HCT116 (cell line): ENCODE measurements around the gene DOK5.

ENCODE experiments used
- POLR2AphosphoS5 ChIP-seq: IDR thresholded peaks from 2 replicates; pipeline ENCODE4 v1.6.1; 2011; ENCODE audit warnings: mild to moderate bottlenecking, low read depth, low read length, moderate library complexity
- TF ChIP-seq, protein P1 (sequence below), 3 experiments: fragments of 200-600 bp in 1 of 3; sonication (generic) in 1 of 3; IDR thresholded peaks in 2 of 3; conservative IDR thresholded peaks in 1 of 3; 2 replicates each; pipeline ENCODE4 v1.5.1; 2012 to 2017; ENCODE audit warnings: low read depth in 2 of 3, low read length in 2 of 3, antibody characterized with exemption in 1 of 3, borderline replicate concordance in 1 of 3, control low read depth in 1 of 3, mild to moderate bottlenecking in 1 of 3, mixed read lengths in 1 of 3, mixed run types in 1 of 3, moderate library complexity in 1 of 3; ENCODE audit not compliant: insufficient read depth in 1 of 3

DNA sequence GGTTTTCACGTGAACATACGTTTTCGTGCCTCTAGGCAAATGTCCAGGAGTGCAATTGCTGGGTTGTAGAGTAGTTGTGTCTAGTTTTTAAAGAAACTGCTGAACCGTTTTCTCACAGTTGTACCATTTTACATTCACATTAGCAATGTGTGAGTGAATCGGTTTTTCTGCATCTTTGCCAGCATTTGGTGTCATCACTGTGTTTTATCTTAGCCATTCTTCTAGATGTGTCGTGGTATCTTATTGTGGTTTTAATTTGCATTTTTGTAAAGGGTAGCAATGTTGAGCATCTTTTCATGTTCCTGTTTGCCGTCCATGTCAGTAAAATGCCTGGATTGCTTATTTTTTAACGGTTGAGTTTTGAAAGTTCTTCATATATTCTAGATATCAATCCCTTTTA lies 10.2 kb downstream of the DOK5 start:
- TF ChIP-seq, protein P1, sequence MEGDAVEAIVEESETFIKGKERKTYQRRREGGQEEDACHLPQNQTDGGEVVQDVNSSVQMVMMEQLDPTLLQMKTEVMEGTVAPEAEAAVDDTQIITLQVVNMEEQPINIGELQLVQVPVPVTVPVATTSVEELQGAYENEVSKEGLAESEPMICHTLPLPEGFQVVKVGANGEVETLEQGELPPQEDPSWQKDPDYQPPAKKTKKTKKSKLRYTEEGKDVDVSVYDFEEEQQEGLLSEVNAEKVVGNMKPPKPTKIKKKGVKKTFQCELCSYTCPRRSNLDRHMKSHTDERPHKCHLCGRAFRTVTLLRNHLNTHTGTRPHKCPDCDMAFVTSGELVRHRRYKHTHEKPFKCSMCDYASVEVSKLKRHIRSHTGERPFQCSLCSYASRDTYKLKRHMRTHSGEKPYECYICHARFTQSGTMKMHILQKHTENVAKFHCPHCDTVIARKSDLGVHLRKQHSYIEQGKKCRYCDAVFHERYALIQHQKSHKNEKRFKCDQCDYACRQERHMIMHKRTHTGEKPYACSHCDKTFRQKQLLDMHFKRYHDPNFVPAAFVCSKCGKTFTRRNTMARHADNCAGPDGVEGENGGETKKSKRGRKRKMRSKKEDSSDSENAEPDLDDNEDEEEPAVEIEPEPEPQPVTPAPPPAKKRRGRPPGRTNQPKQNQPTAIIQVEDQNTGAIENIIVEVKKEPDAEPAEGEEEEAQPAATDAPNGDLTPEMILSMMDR (IDR thresholded peaks at IDR 0.05 in 2 of 3, conservative IDR thresholded peaks at IDR 0.05 in 1 of 3; ENCODE audit: borderline replicate concordance in 1 of 3, insufficient read depth in 1 of 3, low read depth in 2 of 3, low read length in 2 of 3): no peak
- TF ChIP-seq POLR2AphosphoS5: no peak
